NK-92 (cell line): Measurements from ENCODE around the gene COPE.
"Not testable (repeated sequence)": the region's sequence is repeated elsewhere in the genome, so short reads cannot be mapped to it uniquely, and the experiment has no call there.

Experiments
- DNase-seq: peaks from one replicate; lab custom pipeline; 2025; ENCODE audit not compliant: unreplicated experiment; lab: John Stamatoyannopoulos, UW

Gene COPE

GRCh38 chr19:18908917-18909619 is 10.1 kb downstream of the COPE start:
- DNase-seq, result no peak

DNA sequence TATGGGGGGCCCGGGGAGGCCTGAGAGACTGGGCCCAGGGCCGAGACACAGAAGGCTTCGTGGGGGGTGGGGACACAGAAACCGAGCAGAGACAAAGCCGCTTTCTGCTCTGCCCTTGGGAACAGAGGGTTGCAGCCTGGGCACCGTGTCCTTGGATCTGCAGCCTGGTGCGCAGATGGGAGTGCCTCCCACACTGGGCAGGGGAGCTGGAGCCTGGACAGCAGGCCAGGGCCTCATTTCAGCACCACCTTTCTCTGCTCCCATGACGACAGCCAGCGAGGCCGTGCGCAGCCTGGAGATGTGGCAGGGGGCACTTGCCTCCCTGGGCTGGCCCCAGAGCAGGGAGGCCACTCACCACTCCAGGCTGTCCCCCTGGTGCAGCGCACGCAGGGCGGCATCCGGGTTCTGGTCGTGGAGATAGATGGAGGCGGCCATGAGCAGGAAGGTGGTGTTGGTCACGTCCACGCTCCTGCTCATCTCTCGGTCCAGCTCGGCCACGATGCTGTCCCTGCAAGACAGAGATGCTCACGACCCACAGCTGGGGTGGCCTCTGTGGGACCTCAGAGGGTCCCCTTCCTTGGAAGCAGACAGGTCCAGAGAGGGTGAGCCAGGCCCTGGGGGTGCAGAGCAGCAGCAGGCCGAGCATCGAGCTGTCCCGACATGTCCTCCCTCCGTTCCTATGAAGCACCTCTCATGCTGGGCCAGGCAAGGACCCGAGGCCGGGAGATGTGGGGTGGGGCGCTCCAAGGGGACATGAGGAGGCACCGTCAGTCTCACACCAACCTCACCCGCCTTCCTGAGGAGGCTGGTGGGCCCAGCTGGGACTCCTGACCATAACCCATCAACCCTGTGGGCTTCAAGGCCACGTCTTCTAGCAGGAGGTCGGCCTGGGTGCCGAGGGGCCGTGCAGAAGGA is 12.3 kb downstream of the COPE start:
- no peak for DNase-seq

GRCh38 chr19:18905513-18906236 is 13.5 kb downstream of the COPE start:
- no peak for DNase-seq

DNA sequence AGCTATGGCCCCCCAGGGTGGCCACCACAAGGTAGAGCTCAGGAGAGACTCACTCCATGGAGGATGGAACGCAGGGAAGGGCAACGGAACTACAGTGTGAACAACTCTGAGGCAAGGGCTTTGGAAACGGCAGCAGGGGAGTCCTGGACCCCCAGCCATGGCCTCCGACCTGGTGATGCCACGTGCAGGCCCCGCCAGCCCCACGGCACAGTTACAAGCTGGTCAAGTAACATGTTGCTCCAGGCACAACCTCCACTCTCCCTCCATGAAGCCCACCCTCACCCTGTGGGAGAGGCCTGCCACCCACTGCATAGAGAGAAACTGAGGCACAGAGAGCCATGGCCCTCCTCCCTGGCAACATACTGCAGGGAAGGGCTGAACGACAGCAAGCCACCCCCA is 14.1 kb downstream of the COPE start:
- no peak for DNase-seq

GRCh38 chr19:18904334-18905057 is 14.7 kb downstream of the COPE start:
- DNase-seq, result no peak

DNA sequence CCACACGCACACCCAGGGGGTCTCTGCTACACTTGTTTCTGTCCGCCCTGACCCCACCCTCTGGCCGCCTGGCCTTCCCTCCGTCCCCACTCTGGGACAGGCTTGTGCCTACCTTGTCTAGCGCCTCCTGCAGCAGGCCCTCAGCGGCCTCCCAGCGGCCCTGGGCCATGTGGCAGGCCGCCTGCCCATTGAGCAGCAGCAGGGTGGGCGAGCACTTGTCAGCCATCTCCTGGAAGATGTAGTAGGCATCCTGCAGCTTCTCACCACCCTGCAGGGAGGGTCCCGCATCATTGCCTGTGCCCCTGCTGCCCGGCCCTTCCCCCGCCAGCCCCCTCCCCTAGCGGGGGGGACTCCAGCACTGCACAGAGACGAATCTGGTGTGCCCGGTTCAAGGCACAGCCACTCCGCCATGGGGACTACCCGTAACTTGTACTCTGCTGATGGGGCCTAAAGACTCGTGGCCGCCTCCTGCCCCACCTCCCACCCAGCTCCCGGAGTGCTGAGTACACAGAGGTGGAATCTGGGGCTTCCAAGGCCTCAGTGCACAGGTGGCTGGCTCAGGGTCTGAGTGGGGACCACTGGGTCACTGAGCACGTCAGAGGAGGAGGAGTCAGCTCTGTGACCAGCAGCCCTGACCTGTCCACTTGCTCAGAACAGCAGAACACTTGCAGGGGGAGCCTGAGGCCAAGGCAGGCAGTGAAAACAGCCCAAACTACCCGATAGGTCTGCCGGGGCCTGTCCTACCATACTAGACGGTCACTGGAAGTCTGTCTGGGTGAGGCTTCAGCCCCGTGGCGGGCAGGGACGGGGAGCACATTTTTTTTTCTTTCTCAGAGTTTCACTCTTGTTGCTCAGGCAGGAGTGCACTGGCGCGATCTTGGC is 15.8 kb downstream of the COPE start:
- DNase-seq, result no peak

DNA sequence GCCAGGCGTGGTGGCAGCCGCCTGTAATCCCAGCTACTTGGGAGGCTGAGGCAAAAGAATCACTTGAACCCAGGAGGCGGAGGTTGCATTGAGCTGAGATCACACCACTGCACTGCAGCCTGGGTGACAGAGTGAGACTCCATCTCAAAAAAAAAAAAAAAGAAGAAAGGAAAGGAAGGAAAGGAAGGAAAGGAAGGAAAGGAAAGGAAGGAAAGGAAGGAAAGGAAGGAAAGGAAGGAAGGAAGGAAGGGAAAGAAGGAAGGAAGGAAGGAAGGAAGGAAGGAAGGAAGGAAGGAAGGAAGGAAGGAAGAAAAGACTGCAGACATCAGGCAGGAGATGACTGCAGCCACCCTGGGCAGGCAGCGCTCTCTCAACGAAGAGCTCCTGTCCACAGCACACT is 16.7 kb downstream of the COPE start:
- DNase-seq, result not testable (repeated sequence)

DNA sequence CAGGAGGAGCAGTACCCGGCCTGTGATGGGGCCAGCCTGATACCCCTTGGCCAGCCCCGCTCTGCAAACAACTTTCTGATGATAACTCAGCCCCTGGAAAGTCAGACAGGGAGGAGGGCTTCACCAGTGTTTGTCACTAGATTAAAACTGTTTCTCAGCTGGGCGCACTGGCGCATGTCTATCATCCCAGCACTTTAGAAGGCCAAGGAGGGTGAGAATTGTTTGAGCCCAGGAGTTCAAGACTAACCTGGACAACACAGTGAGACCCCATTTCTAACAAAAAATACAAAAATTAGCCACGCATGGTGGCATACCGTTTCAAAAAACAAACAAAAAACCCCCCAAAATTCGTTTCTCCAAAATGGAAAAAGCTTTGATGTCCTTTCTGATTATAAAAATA is 17.7 kb downstream of the COPE start:
- DNase-seq, result no peak

DNA sequence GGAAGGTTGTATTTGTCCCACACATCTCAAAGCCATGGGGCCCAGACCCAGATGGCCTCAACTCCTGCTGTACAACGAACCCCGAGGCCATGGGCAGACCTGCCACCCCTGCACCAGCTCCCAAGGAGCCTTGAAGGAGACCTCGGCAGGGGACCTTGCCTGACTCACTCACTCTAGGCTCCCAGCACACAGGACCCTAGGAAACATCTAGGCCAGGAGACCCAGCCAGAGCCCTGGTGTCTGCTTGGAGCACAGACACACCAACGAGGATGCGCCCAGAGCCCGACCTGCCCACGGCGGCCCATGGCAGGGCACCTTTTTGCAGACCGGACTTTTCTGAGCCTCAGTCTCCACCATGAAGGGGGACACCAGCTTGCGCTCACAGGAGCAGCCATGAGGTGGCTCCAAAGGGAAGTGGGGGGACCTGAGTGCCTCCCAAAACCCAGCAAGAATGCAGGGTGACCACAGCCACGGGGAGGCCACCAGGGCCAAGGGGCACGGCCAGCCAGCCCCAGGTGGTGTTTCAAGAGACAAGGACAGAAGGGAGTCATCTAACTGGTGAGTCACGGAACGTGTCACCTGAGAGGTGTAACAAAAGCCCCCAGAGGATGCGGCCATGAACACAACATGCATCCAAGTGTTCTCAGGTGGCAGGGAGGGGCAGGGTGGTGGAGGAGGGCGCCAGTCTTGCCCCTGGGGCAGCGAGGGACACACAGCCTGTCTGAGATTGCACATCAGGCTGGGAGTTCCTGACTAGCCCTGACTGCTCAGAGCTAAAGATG is 18.3 kb downstream of the COPE start:
- no peak for DNase-seq

DNA sequence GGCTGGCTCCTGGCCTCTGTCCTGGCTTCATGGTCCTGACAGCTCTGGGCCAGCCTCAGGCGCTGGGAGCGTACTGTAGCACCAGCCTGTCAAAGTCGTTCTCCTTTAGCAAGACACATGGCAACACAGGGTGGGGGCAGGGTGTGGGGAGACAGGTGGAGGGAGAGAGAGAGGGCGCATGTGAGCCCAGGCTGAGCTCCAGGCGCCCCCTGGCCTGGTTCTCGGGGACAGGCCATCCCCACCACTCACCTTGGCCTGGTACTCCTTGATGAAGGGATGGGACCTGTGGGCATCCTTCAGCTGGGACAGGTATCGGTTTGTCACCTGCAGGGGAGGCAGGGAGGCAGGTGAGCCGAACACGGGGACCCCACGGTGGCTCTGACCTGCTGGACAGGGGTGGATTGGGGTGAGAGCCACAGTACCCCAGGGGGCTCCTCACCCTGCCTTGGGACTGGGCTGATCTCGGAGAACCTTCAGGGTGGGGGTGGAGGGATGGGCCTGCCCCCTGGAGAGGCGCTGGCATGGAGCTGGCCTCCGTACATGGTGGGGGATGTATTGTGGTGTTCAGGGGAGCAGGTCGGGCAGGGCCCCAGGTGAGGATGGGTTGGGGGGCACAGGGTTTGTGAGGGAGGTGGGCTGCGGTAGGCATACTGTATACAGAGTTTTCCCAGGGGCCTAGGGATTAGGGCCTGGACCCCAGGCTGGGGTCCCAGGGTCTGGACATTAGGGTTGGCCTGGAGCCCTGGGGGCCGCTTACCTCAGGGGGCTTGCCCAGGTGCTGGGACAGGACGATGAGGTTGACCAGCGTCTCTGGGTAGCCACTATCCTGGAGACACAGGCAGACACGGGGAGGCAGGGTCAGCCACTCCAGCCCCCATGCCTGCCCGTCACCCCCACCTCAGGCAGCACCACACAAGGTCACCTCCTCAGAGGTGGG is 19.3 kb downstream of the COPE start:
- DNase-seq, result no peak

DNA sequence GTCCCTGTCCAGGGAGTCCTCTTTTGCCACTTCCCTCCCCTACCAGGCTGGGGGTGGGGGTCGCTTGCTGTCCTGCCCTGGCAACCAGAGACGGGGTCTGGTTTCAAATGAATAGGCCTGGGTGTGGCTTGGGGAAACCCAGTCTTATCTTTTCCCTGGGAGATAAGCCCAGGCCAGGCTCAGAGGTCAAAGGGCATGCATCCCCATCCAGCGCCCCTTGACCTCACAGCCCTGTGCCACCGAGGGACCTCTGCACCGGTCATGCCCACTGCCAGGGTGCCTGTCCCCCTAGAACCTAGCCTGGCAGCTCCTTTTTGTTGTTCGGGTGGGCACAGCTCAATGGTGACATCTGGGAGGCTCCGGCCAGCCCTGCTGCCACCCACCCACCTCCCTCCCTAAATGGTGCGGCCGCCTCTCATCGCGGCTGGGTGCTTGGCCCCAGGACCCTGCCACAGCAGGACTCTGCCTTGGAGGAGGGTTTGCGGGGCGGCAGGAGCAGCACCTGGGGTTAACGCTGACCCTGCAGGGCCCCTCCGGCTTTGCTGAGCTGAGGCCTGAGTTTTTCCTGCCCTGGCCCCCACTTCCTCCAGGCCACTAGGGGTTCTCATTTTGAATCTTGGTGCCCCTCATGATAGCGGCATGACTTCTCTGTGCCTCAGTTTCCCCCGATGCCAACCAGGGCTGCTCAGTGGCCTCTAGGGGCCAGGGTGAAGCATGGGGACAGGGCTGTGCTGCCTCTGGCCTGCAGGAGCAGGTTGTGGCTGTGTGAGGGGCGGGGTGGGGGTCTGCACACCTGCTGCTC is 20.4 kb downstream of the COPE start:
- DNase-seq, result no peak

DNA sequence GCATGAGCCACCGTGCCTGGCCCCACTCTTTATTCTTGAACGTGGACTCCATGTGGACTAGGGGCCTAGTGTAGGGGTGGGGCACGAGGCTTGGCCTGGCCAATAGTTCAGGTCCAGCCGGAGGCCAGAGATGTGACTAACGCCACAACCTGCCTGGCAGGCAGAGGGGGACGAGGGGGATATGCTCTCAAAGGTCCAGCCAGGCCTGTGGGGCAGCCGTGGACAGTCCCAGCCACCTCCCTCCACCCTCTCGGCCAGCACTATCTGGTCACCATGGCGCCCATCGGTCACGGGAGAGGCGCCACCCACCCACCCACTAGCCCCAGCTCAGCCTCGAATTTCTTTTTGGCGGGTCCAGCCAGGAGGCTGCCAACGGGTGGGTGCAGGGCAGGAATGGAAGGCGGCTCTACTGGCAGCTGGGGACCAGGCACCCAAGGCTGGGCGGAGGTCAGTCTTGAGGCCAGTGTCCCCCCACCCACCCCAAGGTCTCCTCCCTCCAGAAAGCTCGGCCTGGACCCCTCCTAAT is 21.0 kb downstream of the COPE start:
- no peak for DNase-seq

GRCh38 chr19:18897094-18898029 is 21.8 kb downstream of the COPE start:
- DNase-seq, result no peak

GRCh38 chr19:18896421-18896841 is 22.8 kb downstream of the COPE start:
- no peak for DNase-seq

DNA sequence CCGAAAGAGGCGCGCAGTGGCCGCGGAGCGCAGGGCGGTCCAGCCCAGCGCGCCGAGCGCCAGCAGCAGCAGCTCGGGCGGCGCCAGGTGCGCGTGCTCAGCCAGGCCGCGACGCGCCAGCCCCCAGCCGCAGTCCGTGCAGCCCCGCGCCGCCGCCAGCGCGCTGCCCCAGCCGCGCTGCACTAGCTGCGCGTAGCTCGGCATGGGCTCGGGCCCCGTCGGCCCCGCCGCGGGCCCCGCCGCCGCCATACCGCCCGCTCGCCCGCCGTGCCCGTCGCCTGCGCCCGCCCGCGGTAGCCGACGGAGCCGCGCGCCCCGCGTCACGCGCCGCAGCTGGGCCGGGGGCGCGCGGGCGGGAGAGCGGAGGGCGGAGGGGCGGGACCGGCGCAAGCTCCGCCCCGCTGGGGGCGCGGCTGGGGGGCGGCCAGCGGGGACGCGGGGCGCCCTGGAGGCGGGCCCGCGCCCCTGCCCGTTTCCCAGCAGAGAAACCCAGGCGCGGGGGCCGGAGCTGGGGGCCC is 23.3 kb downstream of the COPE start, which contains the start of gene CERS1:
Gene CERS1, minus strand, starts transcription at position 335 of the 518 bp plus-strand sequence. Its CDS starts 86 bp downstream, at position 249.
- no peak for DNase-seq
